GDM1 (cell line): ENCODE results near the gene RSPH3.
"Not testable (repeated sequence)": the region's sequence is repeated elsewhere in the genome, so short reads cannot be mapped to it uniquely, and the experiment has no call there.

ENCODE experiments used
- DNase-seq: peaks from one replicate; lab custom pipeline; 2025; lab: John Stamatoyannopoulos, UW

The RSPH3 gene

GRCh38 chr6:159025224-159025623, 25.2 kb upstream of the RSPH3 start:
- DNase-seq, result not testable (repeated sequence)

GRCh38 chr6:159023893-159024292, 23.9 kb upstream of the RSPH3 start:
- DNase-seq, result no peak

GRCh38 chr6:159020011-159020410, 20.0 kb upstream of the RSPH3 start:
- DNase-seq, result no peak

GRCh38 chr6:159017757-159018559, 18.0 kb upstream of the RSPH3 start:
- no peak for DNase-seq

- no peak for DNase-seq
Observed at GRCh38 chr6:159014406-159014805, 14.4 kb upstream of the RSPH3 start.

- DNase-seq, result no peak
Observed at GRCh38 chr6:159013229-159013628, 13.2 kb upstream of the RSPH3 start.

GRCh38 chr6:159012201-159012600, 12.2 kb upstream of the RSPH3 start:
- DNase-seq, result no peak

- not testable (repeated sequence) for DNase-seq
Observed at GRCh38 chr6:159010037-159010612, 10.1 kb upstream of the RSPH3 start.

GRCh38 chr6:159008656-159009288, 8.8 kb upstream of the RSPH3 start:
- peak; percentile 13 for DNase-seq

GRCh38 chr6:159007510-159007909, 7.5 kb upstream of the RSPH3 start:
- no peak for DNase-seq

GRCh38 chr6:159005436-159005835, 5.4 kb upstream of the RSPH3 start:
- DNase-seq, result no peak

- DNase-seq, result no peak
Observed at GRCh38 chr6:159004592-159004991, 4.6 kb upstream of the RSPH3 start.

GRCh38 chr6:159002432-159003155, 2.6 kb upstream of the RSPH3 start:
- no peak for DNase-seq

GRCh38 chr6:158999154-158999665, 792 bp downstream of the RSPH3 start:
- DNase-seq, result no peak

GRCh38 chr6:158996856-158997255, 3.1 kb downstream of the RSPH3 start:
- no peak for DNase-seq

GRCh38 chr6:158993639-158994038, 6.4 kb downstream of the RSPH3 start:
- no peak for DNase-seq

GRCh38 chr6:158991017-158991723, 8.8 kb downstream of the RSPH3 start:
- no peak for DNase-seq

GRCh38 chr6:158989711-158990110, 10.3 kb downstream of the RSPH3 start:
- DNase-seq, result not testable (repeated sequence)

GRCh38 chr6:158988477-158988876, 11.5 kb downstream of the RSPH3 start:
- no peak for DNase-seq

GRCh38 chr6:158987657-158988056, 12.3 kb downstream of the RSPH3 start:
- DNase-seq, result no peak

- no peak for DNase-seq
Observed at GRCh38 chr6:158978757-158979156, 21.2 kb downstream of the RSPH3 start.

GRCh38 chr6:158977382-158977781, 22.6 kb downstream of the RSPH3 start:
- DNase-seq, result no peak
